A549 (cell line): ENCODE results near the gene C14orf119. TPM values are rescaled to one million over a fixed set of nuclear protein-coding genes. Genes with fewer than 3 reads are reported as not detected.

Experiments
- ATAC-seq, 2 experiments: fragments of 200-7000 bp in 1 of 2; fragments of >200 bp in 1 of 2; cut with Nextera tagmentation in 1 of 2; cut with Tn5 transposase in 1 of 2; 3 replicates each; pipeline versions ENCODE4 v1.8.0 to v1.9.1; 2018 to 2020; ENCODE audit warnings: mild to moderate bottlenecking in 1 of 2, moderate library complexity in 1 of 2
- CTCF ChIA-PET: fragments of 300-600 bp; sonication (Branson Sonifier 250); formaldehyde crosslinking; extraction: SDS; loops from one replicate; lab custom pipeline; 2021; ENCODE audit warnings: antibody characterized with exemption, inconsistent platforms; lab: Yijun Ruan, JAX
- POLR2A ChIA-PET: fragments of 350-600 bp; formaldehyde crosslinking; extraction: SDS; loops from one replicate; lab custom pipeline; 2021; ENCODE audit warnings: antibody characterized with exemption, inconsistent platforms; lab: Yijun Ruan, JAX
- DNase-seq, 2 experiments: peaks; one replicate each; pipeline versions ENCODE4 v3.0.0 to v3.0.0-alpha.2; 2011 to 2016; ENCODE audit warnings: low read depth in 1 of 2, low spot score in 1 of 2
- FAIRE-seq: peaks from 2 replicates; lab custom pipeline; 2011; peaks lifted over from hg19 to GRCh38; lab: Jason Lieb, UNC
- H3K27ac ChIP-seq, 2 experiments: fragments of >200 bp; sonication (Bioruptor Twin); formaldehyde crosslinking; 3 replicates each; pipeline ENCODE4 v1.5.1; 2016 to 2017
- H3K4me1 ChIP-seq: fragments of >200 bp; sonication (Bioruptor Twin); formaldehyde crosslinking; 3 replicates; pipeline ENCODE4 v1.6.1; 2016
- H3K4me2 ChIP-seq: fragments of >200 bp; sonication (Bioruptor Twin); formaldehyde crosslinking; 3 replicates; pipeline ENCODE4 v1.6.1; 2016
- H3K4me3 ChIP-seq: fragments of >200 bp; sonication (Bioruptor Twin); formaldehyde crosslinking; 3 replicates; pipeline ENCODE4 v1.5.1; 2016
- H3K9me3 ChIP-seq: fragments of >200 bp; sonication (Bioruptor Twin); formaldehyde crosslinking; 3 replicates; pipeline ENCODE4 v1.6.1; 2016
- BHLHE40 ChIP-seq: IDR thresholded peaks from 2 replicates; pipeline ENCODE4 v1.6.1; 2012; ENCODE audit warnings: low read depth, low read length, inconsistent platforms
- CBX2 ChIP-seq: fragments of 200-600 bp; sonication (generic); IDR thresholded peaks from 2 replicates; pipeline ENCODE4 v1.6.1; 2016; ENCODE audit warnings: low read depth, mild to moderate bottlenecking, borderline replicate concordance
- EHMT2 ChIP-seq: fragments of 200-600 bp; sonication (generic); IDR thresholded peaks from 2 replicates; pipeline ENCODE4 v1.6.1; 2016; ENCODE audit warnings: antibody characterized with exemption, low read depth, mild to moderate bottlenecking, moderate library complexity
- EP300 ChIP-seq, 2 experiments: fragments of >200 bp; sonication (Bioruptor Twin); formaldehyde crosslinking; IDR thresholded peaks; 2 replicates in 1 of 2; 3 replicates in 1 of 2; pipeline ENCODE4 v1.6.1; 2016 to 2017
- FOSB ChIP-seq: fragments of 250-450 bp; sonication (Bioruptor Pico); IDR thresholded peaks from 2 replicates; pipeline ENCODE4 v1.5.0; 2020; ENCODE audit warnings: mild to moderate bottlenecking, moderate library complexity
- GATA3 ChIP-seq: IDR thresholded peaks from 2 replicates; pipeline ENCODE4 v1.6.1; 2012; ENCODE audit warnings: borderline replicate concordance
- HEYL ChIP-seq: fragments of 250-450 bp; sonication (Bioruptor Pico); IDR thresholded peaks from 2 replicates; pipeline ENCODE4 v1.8.0; 2021; ENCODE audit warnings: mild to moderate bottlenecking, moderate library complexity
- HOXB13 ChIP-seq: fragments of 250-450 bp; sonication (Bioruptor Pico); IDR thresholded peaks from 2 replicates; pipeline ENCODE4 v1.5.0; 2020; ENCODE audit warnings: low read depth, mild to moderate bottlenecking, moderate library complexity
- HOXB5 ChIP-seq: fragments of 250-450 bp; sonication (Bioruptor Pico); IDR thresholded peaks from 2 replicates; pipeline ENCODE4 v1.5.0; 2020; ENCODE audit warnings: mild to moderate bottlenecking, moderate library complexity
- JUN ChIP-seq, 2 experiments: fragments of >200 bp; sonication (Bioruptor Twin); formaldehyde crosslinking; IDR thresholded peaks; 2 replicates in 1 of 2; 3 replicates in 1 of 2; pipeline ENCODE4 v1.6.1; 2016 to 2017
- POLR2A ChIP-seq: IDR thresholded peaks from 2 replicates; pipeline ENCODE4 v1.6.1; 2012; ENCODE audit warnings: mild to moderate bottlenecking, low read length
- POLR2AphosphoS2 ChIP-seq: conservative IDR thresholded peaks from 2 replicates; pipeline ENCODE4 v1.6.1; 2012; ENCODE audit warnings: low read length, improper control_type of control experiment, inconsistent platforms
- RFX5 ChIP-seq: fragments of 450-650 bp; IDR thresholded peaks from 2 replicates; pipeline ENCODE4 v1.7.1; 2014; ENCODE audit warnings: antibody characterized with exemption, mild to moderate bottlenecking, moderate library complexity
- SMC3 ChIP-seq: fragments of >200 bp; sonication (Bioruptor Twin); formaldehyde crosslinking; IDR thresholded peaks from 3 replicates; pipeline ENCODE4 v1.6.1; 2018; ENCODE audit warnings: inconsistent platforms
- SREBF2 ChIP-seq: fragments of 450-650 bp; IDR thresholded peaks from 2 replicates; pipeline ENCODE4 v1.6.1; 2014; ENCODE audit warnings: mild to moderate bottlenecking, moderate library complexity
- TFCP2L1 ChIP-seq: fragments of 250-450 bp; sonication (Bioruptor Pico); IDR thresholded peaks from 2 replicates; pipeline ENCODE4 v1.5.0; 2021; ENCODE audit warnings: mild to moderate bottlenecking
- ZSCAN20 ChIP-seq: fragments of 250-450 bp; sonication (Bioruptor Pico); IDR thresholded peaks from 2 replicates; pipeline ENCODE4 v1.8.0; 2022; ENCODE audit warnings: mild to moderate bottlenecking, moderate library complexity
- WGBS: methylation state at CpG from one replicate; pipeline ENCODE4 v1.1.6; 2017; ENCODE audit errors: missing lambda C conversion rate; 5-methylcytosine and 5-hydroxymethylcytosine counted together
- polyA plus RNA-seq, 4 experiments: library from polyadenylated mRNA; depleted of rRNA in 3 of 4; stranded (reverse); fragments of >200 nt; fragmentation: RNase III in 1 of 4; extraction: RNeasy Plus Mini Kit Qiagen cat#74134 plus additional on column Dnase treatment in 1 of 4; gene quantifications; 2 replicates in 3 of 4; 3 replicates in 1 of 4; pipeline ENCODE4 v1.2.3, GENCODE V29; 2011 to 2017
- TF ChIP-seq, protein P1 (sequence below): IDR thresholded peaks from 2 replicates; pipeline ENCODE4 v1.6.1; 2012
- TF ChIP-seq, protein P2 (sequence below): fragments of 450-650 bp; IDR thresholded peaks from 2 replicates; pipeline ENCODE4 v1.6.1; 2014; ENCODE audit warnings: antibody characterized with exemption
- TF ChIP-seq, protein P3 (sequence below): fragments of >200 bp; sonication (Bioruptor Twin); formaldehyde crosslinking; IDR thresholded peaks from 3 replicates; pipeline ENCODE4 v1.5.1; 2016

Gene C14orf119
- polyA plus RNA-seq, 2 of the 4 experiments (the other 2 are of a cell fraction) = 82.5 to 102 TPM

DNA sequence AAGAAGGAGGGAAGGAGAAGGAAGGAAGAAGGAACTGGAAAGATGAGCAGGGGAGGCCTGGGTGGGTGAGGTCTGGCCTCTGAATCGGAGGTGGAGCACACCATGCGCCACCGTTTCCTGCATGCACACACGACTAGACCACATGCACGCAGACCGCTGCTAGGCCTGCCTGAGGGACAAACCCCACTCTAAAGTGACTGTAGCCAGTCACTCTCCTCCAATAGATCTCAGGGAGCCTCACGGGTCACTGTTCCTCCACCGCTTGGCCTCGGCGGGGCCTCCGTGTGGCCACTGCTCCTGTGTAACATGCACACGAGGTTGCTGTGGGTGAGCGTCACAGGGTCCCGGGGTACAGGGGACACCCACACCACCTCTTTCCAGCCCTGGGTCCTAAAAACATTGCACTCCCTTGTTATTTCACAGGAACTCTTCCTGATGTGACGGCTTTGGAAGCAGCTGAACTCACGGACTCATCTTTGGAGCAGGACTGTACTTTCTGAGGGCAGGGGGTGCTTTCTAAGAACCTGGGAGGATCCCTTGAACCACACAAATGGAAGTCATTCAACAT is 41.3 kb downstream of the C14orf119 start:
- ATAC-seq = no peak; a peak in 1 of 6 replicates
- POLR2A ChIA-PET = no interaction called here
- Histone ChIP-seq H3K27ac (no peak overlapping the region), H3K4me2 (no peak overlapping the region), H3K4me3 (no peak overlapping the region), H3K4me1 (no peaks in the 10 kb centered on the region), H3K9me3 (no peaks in the 10 kb centered on the region)
- CTCF ChIA-PET = interaction anchor here (12.5 kb wide), 1 partner anchor 16 kb away, joined by 80 read pairs; the partner anchor contains the start of gene CEBPE
- FAIRE-seq = no peak
- no peak for DNase-seq
- 82% methylated on average over 16 of the region's 16 CpGs for WGBS
- no peak for TF ChIP-seq POLR2AphosphoS2
- TF ChIP-seq, protein P1, sequence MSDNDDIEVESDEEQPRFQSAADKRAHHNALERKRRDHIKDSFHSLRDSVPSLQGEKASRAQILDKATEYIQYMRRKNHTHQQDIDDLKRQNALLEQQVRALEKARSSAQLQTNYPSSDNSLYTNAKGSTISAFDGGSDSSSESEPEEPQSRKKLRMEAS = no peak
- TF ChIP-seq HOXB13 (CRISPR knock-in tag) = no peak
- no peak for TF ChIP-seq EP300 (IDR thresholded peaks at IDR 0.05)
- no peak for TF ChIP-seq TFCP2L1
- no peak for TF ChIP-seq SREBF2
- TF ChIP-seq, protein P2, sequence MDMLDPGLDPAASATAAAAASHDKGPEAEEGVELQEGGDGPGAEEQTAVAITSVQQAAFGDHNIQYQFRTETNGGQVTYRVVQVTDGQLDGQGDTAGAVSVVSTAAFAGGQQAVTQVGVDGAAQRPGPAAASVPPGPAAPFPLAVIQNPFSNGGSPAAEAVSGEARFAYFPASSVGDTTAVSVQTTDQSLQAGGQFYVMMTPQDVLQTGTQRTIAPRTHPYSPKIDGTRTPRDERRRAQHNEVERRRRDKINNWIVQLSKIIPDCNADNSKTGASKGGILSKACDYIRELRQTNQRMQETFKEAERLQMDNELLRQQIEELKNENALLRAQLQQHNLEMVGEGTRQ = no peak
- no peak for TF ChIP-seq RFX5
- TF ChIP-seq FOSB (CRISPR knock-in tag) = no peak
- TF ChIP-seq, protein P3, sequence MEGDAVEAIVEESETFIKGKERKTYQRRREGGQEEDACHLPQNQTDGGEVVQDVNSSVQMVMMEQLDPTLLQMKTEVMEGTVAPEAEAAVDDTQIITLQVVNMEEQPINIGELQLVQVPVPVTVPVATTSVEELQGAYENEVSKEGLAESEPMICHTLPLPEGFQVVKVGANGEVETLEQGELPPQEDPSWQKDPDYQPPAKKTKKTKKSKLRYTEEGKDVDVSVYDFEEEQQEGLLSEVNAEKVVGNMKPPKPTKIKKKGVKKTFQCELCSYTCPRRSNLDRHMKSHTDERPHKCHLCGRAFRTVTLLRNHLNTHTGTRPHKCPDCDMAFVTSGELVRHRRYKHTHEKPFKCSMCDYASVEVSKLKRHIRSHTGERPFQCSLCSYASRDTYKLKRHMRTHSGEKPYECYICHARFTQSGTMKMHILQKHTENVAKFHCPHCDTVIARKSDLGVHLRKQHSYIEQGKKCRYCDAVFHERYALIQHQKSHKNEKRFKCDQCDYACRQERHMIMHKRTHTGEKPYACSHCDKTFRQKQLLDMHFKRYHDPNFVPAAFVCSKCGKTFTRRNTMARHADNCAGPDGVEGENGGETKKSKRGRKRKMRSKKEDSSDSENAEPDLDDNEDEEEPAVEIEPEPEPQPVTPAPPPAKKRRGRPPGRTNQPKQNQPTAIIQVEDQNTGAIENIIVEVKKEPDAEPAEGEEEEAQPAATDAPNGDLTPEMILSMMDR = no peak
- TF ChIP-seq SMC3 = no peak
- TF ChIP-seq EHMT2 = no peak
- no peak for TF ChIP-seq HOXB5 (CRISPR knock-in tag)
- no peak for TF ChIP-seq GATA3
- no peak for TF ChIP-seq HEYL (CRISPR knock-in tag)
- no peak for TF ChIP-seq ZSCAN20
- no peak for TF ChIP-seq CBX2
- TF ChIP-seq JUN (IDR thresholded peaks at IDR 0.05) = no peak
- TF ChIP-seq BHLHE40 = no peak
- TF ChIP-seq POLR2A = no peak
- TF ChIP-seq, all 56 proteins: peak for 0

GRCh38 chr14:23137192-23137812 is 42.0 kb downstream of the C14orf119 start:
- Histone ChIP-seq H3K9me3 (no peaks in the 10 kb centered on the region), H3K27ac (no peak overlapping the region), H3K4me1 (peaks cover 5% of the 10 kb centered on the region; the same call in 1 of the 3 replicates), H3K4me2 (no peak overlapping the region), H3K4me3 (no peak overlapping the region)
- POLR2A ChIA-PET = no interaction called here
- TF ChIP-seq, protein P1 = no peak
- ATAC-seq (no peak; a peak in 1 of 6 replicates), FAIRE-seq (no peak), DNase-seq (no peak)
- CTCF ChIA-PET = interaction anchor here (1.1 to 12.5 kb wide), 2 partner anchors 17 to 60 kb away, joined by 4 to 80 read pairs; partner anchors contain the start of gene CEBPE
- WGBS = 65% methylated on average over 10 of the region's 11 CpGs
